Smooth muscle cell (in vitro differentiated cells): ENCODE results near the gene PKDREJ. TPM values are rescaled to one million over a fixed set of nuclear protein-coding genes. Genes with fewer than 3 reads are reported as not detected.

Experiments used
- DNase-seq: peaks from one replicate; lab custom pipeline; 2025; ENCODE audit not compliant: unreplicated experiment; lab: John Stamatoyannopoulos, UW
- H2AFZ ChIP-seq: fragments of 200-600 bp; sonication (generic); 2 replicates; pipeline ENCODE4 v1.6.0; 2016; ENCODE audit warnings: antibody characterized with exemption, low read depth, mild to moderate bottlenecking
- H3F3A ChIP-seq: fragments of 200-600 bp; sonication (generic); 2 replicates; pipeline ENCODE4 v1.6.0; 2017; ENCODE audit warnings: antibody characterized with exemption, low read depth
- H3K27ac ChIP-seq: fragments of 200-600 bp; sonication (generic); 2 replicates; pipeline ENCODE4 v1.5.1; 2016; ENCODE audit warnings: low read depth, mild to moderate bottlenecking
- H3K27me3 ChIP-seq: fragments of 200-600 bp; sonication (generic); 2 replicates; pipeline ENCODE4 v1.6.1; 2016; ENCODE audit warnings: low read depth, mild to moderate bottlenecking
- H3K36me3 ChIP-seq: fragments of 200-600 bp; sonication (generic); 2 replicates; pipeline ENCODE4 v1.5.1; 2016; ENCODE audit warnings: low read depth
- H3K4me1 ChIP-seq: fragments of 200-600 bp; sonication (generic); 2 replicates; pipeline ENCODE4 v1.5.1; 2016; ENCODE audit warnings: low read depth
- H3K4me2 ChIP-seq: fragments of 200-600 bp; sonication (generic); 2 replicates; pipeline ENCODE4 v1.6.0; 2016; ENCODE audit warnings: mild to moderate bottlenecking
- H3K4me3 ChIP-seq: fragments of 200-600 bp; sonication (generic); 2 replicates; pipeline ENCODE4 v1.5.1; 2016; ENCODE audit warnings: mild to moderate bottlenecking
- H3K79me2 ChIP-seq: fragments of 200-600 bp; sonication (generic); 2 replicates; pipeline ENCODE4 v1.6.0; 2016; ENCODE audit warnings: low read depth, mild to moderate bottlenecking
- H3K9ac ChIP-seq: fragments of 200-600 bp; sonication (generic); 2 replicates; pipeline ENCODE4 v1.6.0; 2016; ENCODE audit warnings: low read depth
- H3K9me3 ChIP-seq: fragments of 200-600 bp; sonication (generic); replicated peaks from 2 replicates; pipeline ENCODE4 v1.5.1; 2016; ENCODE audit warnings: low read depth
- H4K20me1 ChIP-seq: fragments of 200-600 bp; sonication (generic); 2 replicates; pipeline ENCODE4 v1.6.0; 2016; ENCODE audit warnings: low read depth
- CTCF ChIP-seq: fragments of 200-600 bp; sonication (generic); IDR thresholded peaks from 2 replicates; pipeline ENCODE4 v1.5.1; 2017; ENCODE audit warnings: borderline replicate concordance, mild to moderate bottlenecking, antibody characterized with exemption; ENCODE audit not compliant: insufficient read depth, poor library complexity, severe bottlenecking
- WGBS: methylation state at CpG from one replicate; pipeline ENCODE4 v1.1.7; 2016; ENCODE audit warnings: low lambda C conversion rate; 5-methylcytosine and 5-hydroxymethylcytosine counted together
- polyA plus RNA-seq: library from polyadenylated mRNA; unstranded; fragments of >200 nt; fragmentation: Nextera tagmentation; extraction: Ambion mirVana; gene quantifications from 2 replicates; pipeline ENCODE4 v1.2.1, GENCODE V29; 2016
- total RNA-seq: library from RNA; depleted of rRNA; stranded (reverse); fragments of >200 nt; gene quantifications from 2 replicates; pipeline ENCODE4 v1.2.3, GENCODE V29; 2014

PKDREJ gene
- total and polyA plus RNA-seq, 2 experiments from 2014 or later, result 0.05 TPM; not detected in 1

- WGBS, result 80% methylated on average over 11 of the region's 11 CpGs
- Histone ChIP-seq H3K36me3 (no peaks in the 10 kb centered on the region), H3K4me1 (peaks cover 4% of the 10 kb centered on the region), H3F3A (no peaks in the 10 kb centered on the region), H3K4me3 (no peak overlapping the region), H3K9me3 (no peaks in the 10 kb centered on the region), H3K9ac (no peak overlapping the region), H4K20me1 (no peaks in the 10 kb centered on the region), H3K27me3 (no peaks in the 10 kb centered on the region), H3K4me2 (no peak overlapping the region), H3K27ac (no peak overlapping the region), H3K79me2 (peaks cover 17% of the 10 kb centered on the region), H2AFZ (no peak overlapping the region)
- no peak for DNase-seq
- no peak for TF ChIP-seq CTCF
These were observed 30.6 kb upstream of the PKDREJ start for GRCh38 chr22:46293577-46294260.

GRCh38 chr22:46292732-46293131 lies 29.6 kb upstream of the PKDREJ start:
- H3F3A ChIP-seq, result no peaks in the 10 kb centered on the region
- H3K4me2 ChIP-seq, result no peak overlapping the region
- H3K4me3 ChIP-seq, result no peak overlapping the region
- no peak overlapping the region for H3K9ac ChIP-seq
- H3K27me3 ChIP-seq, result no peaks in the 10 kb centered on the region
- no peak for DNase-seq
- no peaks in the 10 kb centered on the region for H4K20me1 ChIP-seq
- no peak overlapping the region for H2AFZ ChIP-seq
- no peaks in the 10 kb centered on the region for H3K9me3 ChIP-seq
- 99% methylated on average over 14 of the region's 14 CpGs for WGBS
- peaks cover 7% of the 10 kb centered on the region for H3K79me2 ChIP-seq
- H3K27ac ChIP-seq, result no peak overlapping the region
- no peak for TF ChIP-seq CTCF
- no peaks in the 10 kb centered on the region for H3K4me1 ChIP-seq
- no peaks in the 10 kb centered on the region for H3K36me3 ChIP-seq

GRCh38 chr22:46292173-46292572 lies 29.0 kb upstream of the PKDREJ start:
- WGBS, result 99% methylated on average over 3 of the region's 3 CpGs
- Histone ChIP-seq H2AFZ (no peak overlapping the region), H3K27ac (no peak overlapping the region), H3K36me3 (no peaks in the 10 kb centered on the region), H3K79me2 (peaks cover 2% of the 10 kb centered on the region), H4K20me1 (no peaks in the 10 kb centered on the region), H3F3A (no peaks in the 10 kb centered on the region), H3K9ac (no peak overlapping the region), H3K4me3 (no peak overlapping the region), H3K4me2 (no peak overlapping the region), H3K27me3 (no peaks in the 10 kb centered on the region), H3K9me3 (no peaks in the 10 kb centered on the region), H3K4me1 (no peaks in the 10 kb centered on the region)
- TF ChIP-seq CTCF, result no peak
- no peak for DNase-seq
